ENCODE measurements around the gene FN1. TPM values are rescaled to one million over a fixed set of nuclear protein-coding genes. Genes with fewer than 3 reads are reported as not detected.

The FN1 gene
- polyA plus RNA-seq, 2 donors: 48.8 to 154 TPM

GRCh38 chr2:215390550-215390913, 45.3 kb downstream of the FN1 start:
- Histone ChIP-seq H3K36me3 (ENCODE audit: control insufficient read depth in 2 of 2, insufficient read depth in 2 of 2, low read length in 1 of 2) (peaks cover 0 to 2% of the 10 kb centered on the region in 2 donors), H3K9me3 (ENCODE audit: control insufficient read depth in 2 of 2, insufficient read depth in 1 of 2, low read depth in 1 of 2, low read length in 1 of 2) (no peaks in the 10 kb centered on the region), H3K27ac (ENCODE audit: low read depth in 2 of 2, low read length in 1 of 2) (no peak overlapping the region), H3K4me1 (ENCODE audit: control insufficient read depth in 2 of 2, insufficient read depth in 2 of 2, low read length in 1 of 2) (no peaks in the 10 kb centered on the region), H3K4me3 (ENCODE audit: low read depth in 1 of 2, low read length in 2 of 2) (no peak overlapping the region), H3K27me3 (ENCODE audit: control insufficient read depth in 1 of 2, insufficient read depth in 2 of 2, low read length in 2 of 2) (no peaks in the 10 kb centered on the region)
- 82 to 91% methylated on average over 2 of the region's 2 CpGs for WGBS, 2 donors

GRCh38 chr2:215388002-215388728, 47.7 kb downstream of the FN1 start:
- H3K27ac ChIP-seq (ENCODE audit: low read depth in 2 of 2, low read length in 1 of 2): no peak overlapping the region
- no peaks in the 10 kb centered on the region for H3K27me3 ChIP-seq (ENCODE audit: control insufficient read depth in 1 of 2, insufficient read depth in 2 of 2, low read length in 2 of 2)
- WGBS, 2 donors: 87 to 90% methylated on average over 7 of the region's 7 CpGs

GRCh38 chr2:215386566-215386965, 49.3 kb downstream of the FN1 start:
- H3K27me3 ChIP-seq (ENCODE audit: control insufficient read depth in 1 of 2, insufficient read depth in 2 of 2, low read length in 2 of 2): no peaks in the 10 kb centered on the region
- 95 to 96% methylated on average over 7 of the region's 7 CpGs for WGBS, 2 donors
- H3K4me1 ChIP-seq (ENCODE audit: control insufficient read depth in 2 of 2, insufficient read depth in 2 of 2, low read length in 1 of 2): no peaks in the 10 kb centered on the region
- no peaks in the 10 kb centered on the region for H3K36me3 ChIP-seq (ENCODE audit: control insufficient read depth in 2 of 2, insufficient read depth in 2 of 2, low read length in 1 of 2)
- H3K4me3 ChIP-seq (ENCODE audit: low read depth in 1 of 2, low read length in 2 of 2): no peak overlapping the region
- H3K9me3 ChIP-seq (ENCODE audit: control insufficient read depth in 2 of 2, insufficient read depth in 1 of 2, low read depth in 1 of 2, low read length in 1 of 2): no peaks in the 10 kb centered on the region
- no peak overlapping the region for H3K27ac ChIP-seq (ENCODE audit: low read depth in 2 of 2, low read length in 1 of 2)

More at GRCh38 chr2:215388002-215388728, 47.7 kb downstream of the FN1 start:
- H3K36me3 ChIP-seq (ENCODE audit: control insufficient read depth in 2 of 2, insufficient read depth in 2 of 2, low read length in 1 of 2): no peaks in the 10 kb centered on the region
- H3K4me1 ChIP-seq (ENCODE audit: control insufficient read depth in 2 of 2, insufficient read depth in 2 of 2, low read length in 1 of 2): no peaks in the 10 kb centered on the region
- H3K9me3 ChIP-seq (ENCODE audit: control insufficient read depth in 2 of 2, insufficient read depth in 1 of 2, low read depth in 1 of 2, low read length in 1 of 2): no peaks in the 10 kb centered on the region
- H3K4me3 ChIP-seq (ENCODE audit: low read depth in 1 of 2, low read length in 2 of 2): no peak overlapping the region

GRCh38 chr2:215384710-215385109, 51.2 kb downstream of the FN1 start:
- Histone ChIP-seq H3K4me1 (ENCODE audit: control insufficient read depth in 2 of 2, insufficient read depth in 2 of 2, low read length in 1 of 2) (no peaks in the 10 kb centered on the region), H3K9me3 (ENCODE audit: control insufficient read depth in 2 of 2, insufficient read depth in 1 of 2, low read depth in 1 of 2, low read length in 1 of 2) (no peaks in the 10 kb centered on the region), H3K27ac (ENCODE audit: low read depth in 2 of 2, low read length in 1 of 2) (no peak overlapping the region), H3K27me3 (ENCODE audit: control insufficient read depth in 1 of 2, insufficient read depth in 2 of 2, low read length in 2 of 2) (no peaks in the 10 kb centered on the region), H3K4me3 (ENCODE audit: low read depth in 1 of 2, low read length in 2 of 2) (no peak overlapping the region), H3K36me3 (ENCODE audit: control insufficient read depth in 2 of 2, insufficient read depth in 2 of 2, low read length in 1 of 2) (no peaks in the 10 kb centered on the region)
- WGBS, 2 donors: 78 to 81% methylated on average over 7 of the region's 7 CpGs

- WGBS, 2 donors: 92 to 94% methylated on average over 8 of the region's 8 CpGs
Measured at GRCh38 chr2:215383652-215384279, 52.1 kb downstream of the FN1 start.

GRCh38 chr2:215382480-215382879, 53.4 kb downstream of the FN1 start:
- no peaks in the 10 kb centered on the region for H3K27me3 ChIP-seq (ENCODE audit: control insufficient read depth in 1 of 2, insufficient read depth in 2 of 2, low read length in 2 of 2)
- no peaks in the 10 kb centered on the region for H3K36me3 ChIP-seq (ENCODE audit: control insufficient read depth in 2 of 2, insufficient read depth in 2 of 2, low read length in 1 of 2)
- no peak overlapping the region for H3K27ac ChIP-seq (ENCODE audit: low read depth in 2 of 2, low read length in 1 of 2)
- H3K4me1 ChIP-seq (ENCODE audit: control insufficient read depth in 2 of 2, insufficient read depth in 2 of 2, low read length in 1 of 2): no peaks in the 10 kb centered on the region
- no peak overlapping the region for H3K4me3 ChIP-seq (ENCODE audit: low read depth in 1 of 2, low read length in 2 of 2)
- no peaks in the 10 kb centered on the region for H3K9me3 ChIP-seq (ENCODE audit: control insufficient read depth in 2 of 2, insufficient read depth in 1 of 2, low read depth in 1 of 2, low read length in 1 of 2)

More at GRCh38 chr2:215383652-215384279, 52.1 kb downstream of the FN1 start:
- no peak overlapping the region for H3K4me3 ChIP-seq (ENCODE audit: low read depth in 1 of 2, low read length in 2 of 2)
- no peaks in the 10 kb centered on the region for H3K9me3 ChIP-seq (ENCODE audit: control insufficient read depth in 2 of 2, insufficient read depth in 1 of 2, low read depth in 1 of 2, low read length in 1 of 2)
- no peaks in the 10 kb centered on the region for H3K27me3 ChIP-seq (ENCODE audit: control insufficient read depth in 1 of 2, insufficient read depth in 2 of 2, low read length in 2 of 2)
- H3K27ac ChIP-seq (ENCODE audit: low read depth in 2 of 2, low read length in 1 of 2): no peak overlapping the region
- H3K4me1 ChIP-seq (ENCODE audit: control insufficient read depth in 2 of 2, insufficient read depth in 2 of 2, low read length in 1 of 2): no peaks in the 10 kb centered on the region
- H3K36me3 ChIP-seq (ENCODE audit: control insufficient read depth in 2 of 2, insufficient read depth in 2 of 2, low read length in 1 of 2): no peaks in the 10 kb centered on the region

- H3K4me1 ChIP-seq (ENCODE audit: control insufficient read depth in 2 of 2, insufficient read depth in 2 of 2, low read length in 1 of 2): no peaks in the 10 kb centered on the region
- 90 to 94% methylated on average over 7 of the region's 7 CpGs for WGBS, 2 donors
- no peak overlapping the region for H3K4me3 ChIP-seq (ENCODE audit: low read depth in 1 of 2, low read length in 2 of 2)
- no peak overlapping the region for H3K27ac ChIP-seq (ENCODE audit: low read depth in 2 of 2, low read length in 1 of 2)
- no peaks in the 10 kb centered on the region for H3K9me3 ChIP-seq (ENCODE audit: control insufficient read depth in 2 of 2, insufficient read depth in 1 of 2, low read depth in 1 of 2, low read length in 1 of 2)
- no peaks in the 10 kb centered on the region for H3K36me3 ChIP-seq (ENCODE audit: control insufficient read depth in 2 of 2, insufficient read depth in 2 of 2, low read length in 1 of 2)
- no peaks in the 10 kb centered on the region for H3K27me3 ChIP-seq (ENCODE audit: control insufficient read depth in 1 of 2, insufficient read depth in 2 of 2, low read length in 2 of 2)
Measured at GRCh38 chr2:215382011-215382410, 53.9 kb downstream of the FN1 start.

- WGBS, 2 donors: 89 to 90% methylated on average over 7 of the region's 7 CpGs
- H3K4me3 ChIP-seq (ENCODE audit: low read depth in 1 of 2, low read length in 2 of 2): no peak overlapping the region
- H3K27me3 ChIP-seq (ENCODE audit: control insufficient read depth in 1 of 2, insufficient read depth in 2 of 2, low read length in 2 of 2): no peaks in the 10 kb centered on the region
- H3K9me3 ChIP-seq (ENCODE audit: control insufficient read depth in 2 of 2, insufficient read depth in 1 of 2, low read depth in 1 of 2, low read length in 1 of 2): no peaks in the 10 kb centered on the region
- H3K4me1 ChIP-seq (ENCODE audit: control insufficient read depth in 2 of 2, insufficient read depth in 2 of 2, low read length in 1 of 2): no peaks in the 10 kb centered on the region
- H3K36me3 ChIP-seq (ENCODE audit: control insufficient read depth in 2 of 2, insufficient read depth in 2 of 2, low read length in 1 of 2): no peaks in the 10 kb centered on the region
- H3K27ac ChIP-seq (ENCODE audit: low read depth in 2 of 2, low read length in 1 of 2): no peak overlapping the region
Measured at GRCh38 chr2:215380699-215381098, 55.2 kb downstream of the FN1 start.

GRCh38 chr2:215379948-215380347, 55.9 kb downstream of the FN1 start:
- WGBS, 2 donors: 94 to 96% methylated on average over 6 of the region's 6 CpGs
- Histone ChIP-seq H3K9me3 (ENCODE audit: control insufficient read depth in 2 of 2, insufficient read depth in 1 of 2, low read depth in 1 of 2, low read length in 1 of 2) (no peaks in the 10 kb centered on the region), H3K27me3 (ENCODE audit: control insufficient read depth in 1 of 2, insufficient read depth in 2 of 2, low read length in 2 of 2) (no peaks in the 10 kb centered on the region), H3K4me1 (ENCODE audit: control insufficient read depth in 2 of 2, insufficient read depth in 2 of 2, low read length in 1 of 2) (no peaks in the 10 kb centered on the region), H3K27ac (ENCODE audit: low read depth in 2 of 2, low read length in 1 of 2) (no peak overlapping the region), H3K4me3 (ENCODE audit: low read depth in 1 of 2, low read length in 2 of 2) (no peak overlapping the region), H3K36me3 (ENCODE audit: control insufficient read depth in 2 of 2, insufficient read depth in 2 of 2, low read length in 1 of 2) (peaks cover 0 to 2% of the 10 kb centered on the region in 2 donors)

GRCh38 chr2:215379039-215379438, 56.8 kb downstream of the FN1 start:
- H3K4me3 ChIP-seq (ENCODE audit: low read depth in 1 of 2, low read length in 2 of 2): no peak overlapping the region
- H3K27ac ChIP-seq (ENCODE audit: low read depth in 2 of 2, low read length in 1 of 2): no peak overlapping the region
- no peaks in the 10 kb centered on the region for H3K4me1 ChIP-seq (ENCODE audit: control insufficient read depth in 2 of 2, insufficient read depth in 2 of 2, low read length in 1 of 2)
- peaks cover 0 to 2% of the 10 kb centered on the region in 2 donors for H3K36me3 ChIP-seq (ENCODE audit: control insufficient read depth in 2 of 2, insufficient read depth in 2 of 2, low read length in 1 of 2)
- H3K27me3 ChIP-seq (ENCODE audit: control insufficient read depth in 1 of 2, insufficient read depth in 2 of 2, low read length in 2 of 2): no peaks in the 10 kb centered on the region
- WGBS, 2 donors: 90 to 92% methylated on average over 7 of the region's 7 CpGs
- H3K9me3 ChIP-seq (ENCODE audit: control insufficient read depth in 2 of 2, insufficient read depth in 1 of 2, low read depth in 1 of 2, low read length in 1 of 2): no peaks in the 10 kb centered on the region

Measured in esophagus (tissue), 2 donors.